GM19372 (cell line): ENCODE data around the gene CCDC170.
"Not testable (repeated sequence)": the region's sequence is repeated elsewhere in the genome, so short reads cannot be mapped to it uniquely, and the experiment has no call there.

Experiments
- ATAC-seq: cut with Tn5 transposase; IDR thresholded peaks from one replicate; pipeline ENCODE4 v1.9.1; 2021; ENCODE audit warnings: mild to moderate bottlenecking, low read depth, moderate library complexity; ENCODE audit not compliant: unreplicated experiment

CCDC170 gene

GRCh38 chr6:151539506-151540268 lies 45.9 kb downstream of the CCDC170 start:
- ATAC-seq, result no peak

- no peak for ATAC-seq
Measured at GRCh38 chr6:151544453-151544852, 50.6 kb downstream of the CCDC170 start.

DNA sequence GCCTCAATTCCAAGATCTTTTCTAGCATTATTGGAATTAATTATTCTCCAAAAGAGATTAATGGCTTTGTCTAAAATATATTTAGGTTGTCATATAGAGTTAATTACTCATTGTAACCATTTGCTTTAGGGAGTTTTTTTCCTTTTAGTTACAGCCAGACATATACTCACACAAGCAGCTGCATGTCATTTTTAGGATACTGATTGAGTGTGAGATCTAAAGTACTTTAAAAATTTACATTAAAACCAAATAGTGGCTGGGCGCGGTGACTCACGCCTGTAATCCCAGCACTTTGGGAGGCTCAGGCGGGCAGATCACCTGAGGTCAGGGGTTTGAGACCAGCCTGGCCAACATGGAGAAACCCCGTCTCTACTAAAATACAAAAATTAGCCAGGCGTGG lies 51.1 kb downstream of the CCDC170 start:
- ATAC-seq, result not testable (repeated sequence)

- no peak for ATAC-seq
Measured at GRCh38 chr6:151546941-151547659, 53.3 kb downstream of the CCDC170 start.

DNA sequence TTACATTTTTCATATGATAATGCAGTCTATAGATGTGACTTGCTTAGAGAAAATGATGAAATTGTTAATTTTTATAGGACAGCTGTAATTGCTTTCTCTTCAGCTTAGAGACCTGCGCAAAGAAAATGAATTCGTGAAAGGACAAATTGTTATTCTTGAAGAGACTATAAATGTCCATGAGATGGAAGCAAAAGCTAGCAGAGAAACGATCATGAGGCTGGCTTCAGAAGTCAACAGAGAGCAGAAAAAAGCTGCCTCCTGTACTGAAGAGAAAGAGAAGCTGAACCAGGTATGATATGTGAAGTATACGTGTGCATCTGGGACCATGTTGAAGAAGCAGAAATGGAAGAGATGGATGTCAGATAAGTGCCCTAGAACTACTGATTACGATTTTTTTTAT lies 54.4 kb downstream of the CCDC170 start:
- ATAC-seq, result no peak

DNA sequence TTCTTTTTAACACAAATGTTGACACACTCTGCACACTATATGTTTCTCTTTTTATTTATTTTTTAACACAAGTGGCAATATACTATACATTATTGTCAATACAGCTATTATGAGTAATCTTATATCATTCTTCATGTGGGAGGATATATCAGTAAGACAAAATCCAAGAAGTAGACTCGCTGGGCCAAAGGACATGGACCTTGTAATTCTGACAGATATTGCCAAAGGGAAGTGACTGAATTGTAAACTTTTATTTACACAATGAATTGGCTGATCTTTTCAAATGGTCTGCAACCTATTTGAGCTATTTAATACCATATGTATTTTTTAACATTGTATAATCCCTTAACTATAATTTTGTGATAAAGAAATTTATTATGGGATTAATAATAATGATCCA lies 56.0 kb downstream of the CCDC170 start:
- ATAC-seq, result no peak

GRCh38 chr6:151550618-151551017 lies 56.8 kb downstream of the CCDC170 start:
- no peak for ATAC-seq

GRCh38 chr6:151551223-151551857 lies 57.5 kb downstream of the CCDC170 start:
- no peak for ATAC-seq

DNA sequence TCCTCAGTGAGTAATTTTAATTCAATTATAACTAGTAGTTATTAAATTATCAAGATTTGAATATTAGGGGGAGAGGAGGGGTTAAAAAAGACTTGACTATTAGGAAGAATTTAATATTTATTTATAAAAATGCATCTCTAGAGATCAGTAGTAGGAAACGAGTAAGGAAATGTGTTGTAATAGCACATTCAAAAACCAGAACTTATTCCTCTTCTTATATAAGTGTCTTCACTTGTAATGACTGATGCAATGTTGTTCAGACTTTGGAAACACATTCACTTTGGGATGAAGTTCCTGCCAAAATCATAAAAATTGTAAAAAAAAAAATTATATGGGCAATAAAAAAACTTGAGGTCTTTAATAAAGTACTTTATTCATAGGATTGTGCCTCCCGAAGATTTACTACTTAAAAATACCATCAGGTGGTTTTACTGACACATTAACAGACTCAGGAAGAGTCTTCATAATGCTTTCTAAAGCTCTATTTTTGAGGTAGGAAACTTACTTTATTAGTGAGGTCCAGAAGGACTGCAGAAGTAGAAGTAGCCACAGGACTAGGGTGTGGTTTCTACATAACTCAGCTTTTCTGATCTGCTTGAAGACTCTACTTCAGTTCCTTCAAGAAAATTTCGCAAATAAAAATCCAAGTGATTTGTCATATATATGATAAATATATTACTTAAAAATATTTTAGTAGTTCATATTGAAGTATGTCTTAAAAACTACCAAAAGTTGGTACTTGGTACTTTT lies 59.8 kb downstream of the CCDC170 start:
- ATAC-seq, result no peak

- ATAC-seq, result no peak
Measured at GRCh38 chr6:151561238-151561637, 67.4 kb downstream of the CCDC170 start.

DNA sequence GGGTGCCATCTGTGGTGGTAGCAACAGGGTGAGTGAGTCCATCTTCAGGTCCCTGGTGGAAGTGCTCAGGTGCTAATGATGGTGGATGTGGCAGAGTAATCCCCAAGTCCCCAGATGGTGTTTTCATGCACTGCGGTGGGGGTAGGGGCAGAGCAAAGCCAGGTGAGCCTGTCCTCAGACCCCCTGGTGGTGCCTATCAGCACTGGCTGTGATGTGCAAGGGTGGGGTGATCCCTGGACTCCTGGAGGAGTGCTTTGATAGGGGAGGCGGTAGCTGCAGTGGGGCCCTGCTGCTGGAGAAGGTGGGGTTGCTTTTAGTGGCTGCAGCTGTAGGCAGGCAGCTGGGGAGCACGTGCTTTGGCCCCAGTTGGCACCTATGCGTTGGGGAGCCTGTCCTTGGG lies 70.8 kb downstream of the CCDC170 start:
- no peak for ATAC-seq

GRCh38 chr6:151565940-151566339 lies 72.1 kb downstream of the CCDC170 start:
- ATAC-seq, result no peak

DNA sequence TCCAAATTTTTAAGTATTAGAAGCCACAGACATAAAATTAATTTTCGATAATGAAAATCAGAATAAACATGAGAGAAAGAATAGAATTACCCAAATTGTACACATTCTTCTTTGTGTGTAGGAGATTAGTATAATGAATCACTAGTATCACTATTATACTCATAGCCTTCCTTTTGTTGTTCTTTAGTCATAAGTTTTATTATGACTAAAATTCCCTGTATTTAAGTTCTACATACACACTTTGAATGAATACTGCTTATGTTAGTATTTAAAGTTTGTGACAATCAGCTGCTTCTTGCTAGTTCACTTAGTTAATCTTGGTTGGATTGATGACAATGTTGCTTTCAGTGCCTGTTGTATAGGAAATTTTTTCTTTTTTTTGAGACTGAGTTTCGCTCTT lies 72.7 kb downstream of the CCDC170 start:
- ATAC-seq, result no peak

- no peak for ATAC-seq
Measured at GRCh38 chr6:151576633-151577032, 82.8 kb downstream of the CCDC170 start.

DNA sequence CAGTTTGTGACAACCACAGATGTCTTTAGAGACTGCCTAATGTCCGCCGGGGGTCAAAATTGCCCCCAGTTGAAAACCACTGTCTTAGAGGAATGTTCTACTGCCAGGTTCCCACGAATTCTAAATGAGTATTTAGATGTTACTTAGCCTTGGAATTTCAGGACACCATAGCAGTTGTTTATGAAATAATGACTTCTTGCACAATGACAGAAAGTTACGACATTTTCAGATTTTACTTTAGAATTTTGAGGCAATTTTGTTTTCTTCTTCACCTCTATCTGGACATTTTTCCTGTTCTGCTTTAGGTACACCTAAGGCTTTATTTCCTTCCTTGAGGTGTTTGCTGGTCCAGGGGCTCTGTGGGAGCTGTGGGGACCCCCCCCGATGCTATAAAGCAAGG lies 83.4 kb downstream of the CCDC170 start:
- ATAC-seq, result no peak

- ATAC-seq, result no peak
Measured at GRCh38 chr6:151585741-151586140, 91.9 kb downstream of the CCDC170 start.

GRCh38 chr6:151589667-151590066 lies 95.8 kb downstream of the CCDC170 start:
- ATAC-seq, result no peak

DNA sequence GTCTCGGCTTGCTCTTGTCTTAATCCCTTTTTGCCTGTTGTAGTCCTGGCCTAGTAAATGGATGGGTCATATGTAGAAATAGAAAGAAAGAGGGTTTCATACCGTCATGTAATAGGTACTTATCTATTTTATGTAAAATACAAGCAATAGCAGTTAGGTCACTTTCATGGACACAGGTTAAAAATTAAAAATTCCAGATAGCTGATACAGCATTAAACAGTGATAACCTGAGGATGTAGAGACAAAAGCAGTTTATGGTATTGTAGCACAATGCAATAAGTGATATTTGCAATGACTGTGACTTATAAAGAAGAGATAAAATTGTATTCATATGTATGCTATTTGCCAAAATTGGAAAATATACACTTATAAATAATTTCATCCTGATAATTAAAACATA lies 96.9 kb downstream of the CCDC170 start:
- no peak for ATAC-seq

DNA sequence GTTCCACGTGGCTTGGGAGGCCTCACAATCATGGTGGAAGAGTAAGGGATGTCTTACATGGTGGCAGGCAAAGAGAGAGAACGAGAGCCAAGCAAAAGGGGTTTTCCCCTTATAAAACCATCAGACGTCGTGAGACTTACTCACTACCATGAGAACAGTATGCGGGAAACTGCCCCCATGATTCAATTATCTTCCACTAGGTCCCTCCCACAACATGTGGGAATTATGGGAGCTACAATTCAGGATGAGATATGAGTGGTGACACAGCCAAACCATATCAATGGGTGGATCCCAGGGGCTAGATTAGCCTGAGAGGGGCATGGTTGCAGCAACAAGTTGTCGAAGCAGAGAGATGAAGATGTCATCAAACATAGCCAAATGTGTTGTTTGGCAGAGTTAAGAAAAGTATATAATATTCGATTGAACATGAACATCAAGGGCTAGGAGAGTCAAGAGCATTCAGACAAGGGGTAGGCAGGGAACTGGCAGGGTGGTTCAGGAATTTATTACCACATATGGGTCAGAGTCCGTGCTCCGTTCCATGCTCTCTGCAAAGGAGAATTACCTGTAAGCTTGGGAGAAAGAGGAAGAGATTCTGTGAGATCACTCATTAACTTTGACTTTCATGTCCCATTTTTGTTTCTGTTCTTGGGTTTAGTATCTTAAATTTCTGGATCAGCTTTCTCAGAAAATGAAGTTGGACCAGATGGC lies 98.8 kb downstream of the CCDC170 start:
- ATAC-seq, result no peak

DNA sequence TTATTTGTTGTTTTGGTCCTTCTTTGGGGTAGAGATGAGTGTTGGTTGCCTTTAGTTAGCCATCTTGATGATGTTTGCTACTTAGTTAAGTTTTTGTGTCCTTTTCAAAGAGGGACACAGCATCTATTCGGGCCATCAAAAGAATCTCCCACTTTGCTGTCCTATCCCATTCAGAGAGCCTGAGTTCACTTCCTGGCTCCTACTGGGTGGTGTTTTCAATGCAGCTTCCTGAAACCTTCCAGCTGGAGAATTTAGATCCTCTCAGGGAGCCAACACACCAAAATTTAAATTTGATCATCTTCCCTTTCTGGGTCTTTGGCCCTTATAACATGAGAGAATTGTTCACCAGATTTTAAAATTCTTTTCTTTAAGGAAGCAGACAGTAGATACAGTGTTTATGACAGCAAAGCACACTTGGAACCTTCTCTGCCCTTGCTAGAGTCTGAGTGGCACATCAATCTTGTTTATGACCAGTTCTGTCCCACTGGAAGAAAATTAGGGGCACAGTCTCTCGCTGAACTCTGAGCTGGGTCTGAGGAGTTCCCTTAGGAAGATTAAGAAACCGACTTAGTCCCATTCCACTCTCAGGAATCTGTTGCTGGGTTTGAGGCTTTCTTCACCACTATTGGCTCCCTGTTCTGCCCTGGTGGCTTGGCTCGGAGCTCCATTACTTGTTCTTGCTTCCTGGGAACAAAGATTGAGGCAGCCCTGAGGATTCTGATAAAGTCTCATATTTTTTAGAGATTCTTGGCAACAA lies 115.5 kb downstream of the CCDC170 start:
- no peak for ATAC-seq
